Testis (tissue), 3 donors: ENCODE results near the gene ASB3. TPM values are rescaled to one million over a fixed set of nuclear protein-coding genes. Genes with fewer than 3 reads are reported as not detected.

ENCODE experiments used
- DNase-seq: peaks from one replicate; pipeline ENCODE4 v3.0.0-alpha.2; 2019
- H3K27ac ChIP-seq, 2 donors: fragments of 200-600 bp; sonication (generic); one replicate each; pipeline ENCODE4 v1.5.1; 2019
- H3K27me3 ChIP-seq: fragments of 200-600 bp; sonication (generic); one replicate; pipeline ENCODE4 v1.5.1; 2019
- H3K36me3 ChIP-seq: fragments of 200-600 bp; sonication (generic); one replicate; pipeline ENCODE4 v1.5.1; 2017; ENCODE audit warnings: low read depth; ENCODE audit errors: missing control alignments
- H3K4me1 ChIP-seq: fragments of 200-600 bp; sonication (generic); one replicate; pipeline ENCODE4 v1.5.1; 2019
- H3K4me3 ChIP-seq, 2 donors: fragments of 200-600 bp; sonication (generic); one replicate each; pipeline ENCODE4 v1.5.1; 2017 to 2019
- H3K9me3 ChIP-seq: fragments of 200-600 bp; sonication (generic); one replicate; pipeline ENCODE4 v1.5.1; 2017
- CTCF ChIP-seq, 3 experiments: fragments of 450-650 bp in 2 of 3; fragments of 200-600 bp in 1 of 3; sonication (generic) in 1 of 3; IDR thresholded peaks; one replicate each; pipeline ENCODE4 v1.5.1; 2016 to 2019; ENCODE audit warnings: antibody characterized with exemption in 3 of 3, mild to moderate bottlenecking in 2 of 3, moderate library complexity in 1 of 3
- POLR2A ChIP-seq: fragments of 450-650 bp; IDR thresholded peaks from one replicate; pipeline ENCODE4 v1.6.1; 2017; ENCODE audit warnings: antibody characterized with exemption, mild to moderate bottlenecking, moderate library complexity
- WGBS, 2 donors: methylation state at CpG; one replicate each; pipeline ENCODE4 v1.1.5; 2018; 5-methylcytosine and 5-hydroxymethylcytosine counted together
- intact Hi-C: fragments of 100-400 bp; cut with DNase I; formaldehyde crosslinking; loops from one replicate; pipeline ENCODE4 v1.15.1; 2023; ENCODE audit warnings: low total_unique reads
- polyA plus RNA-seq: library from polyadenylated mRNA; stranded (reverse); fragments of 350-450 nt; fragmentation: Illumina TruSeq; extraction: RNeasy Lipid Tissue Mini Kit (QIAGEN cat#74804); gene quantifications from one replicate; pipeline ENCODE4 v1.2.3, GENCODE V29; 2014; ENCODE audit warnings: low read depth, low replicate concordance; ENCODE audit not compliant: insufficient read depth
- total RNA-seq, 2 donors: library from RNA; depleted of rRNA; stranded (reverse); fragments of >200 nt; gene quantifications; one replicate each; pipeline ENCODE4 v1.2.3, GENCODE V29; 2016

The ASB3 gene
- total and polyA plus RNA-seq, 3 donors from 2014 or later: 26.9 to 31.8 (median 29.0) TPM

- Histone ChIP-seq H3K27ac (no peak overlapping the region), H3K4me1 (peaks cover 7% of the 10 kb centered on the region), H3K9me3 (no peaks in the 10 kb centered on the region), H3K36me3 (no peaks in the 10 kb centered on the region), H3K27me3 (no peaks in the 10 kb centered on the region), H3K4me3 (no peak overlapping the region)
- no peak for DNase-seq
- TF ChIP-seq CTCF (IDR thresholded peaks at IDR 0.05): no peak
- no peak for TF ChIP-seq POLR2A
- 86 to 89% methylated on average over 4 of the region's 4 CpGs for WGBS, 2 donors
- intact Hi-C loops: no loop called here
Measured at GRCh38 chr2:53780056-53780455, 6.7 kb downstream of the ASB3 start.

- DNase-seq: no peak
- no peak for TF ChIP-seq POLR2A
- TF ChIP-seq CTCF (IDR thresholded peaks at IDR 0.05): no peak
- Histone ChIP-seq H3K4me3 (no peak overlapping the region), H3K27me3 (no peaks in the 10 kb centered on the region), H3K36me3 (no peaks in the 10 kb centered on the region), H3K27ac (no peak overlapping the region), H3K9me3 (no peaks in the 10 kb centered on the region), H3K4me1 (no peaks in the 10 kb centered on the region)
- intact Hi-C loops: no loop called here
- 84 to 91% methylated on average over 5 of the region's 5 CpGs for whole genome bisulfite sequencing, 2 donors
Measured at GRCh38 chr2:53778536-53779162, 8.1 kb downstream of the ASB3 start.

DNA sequence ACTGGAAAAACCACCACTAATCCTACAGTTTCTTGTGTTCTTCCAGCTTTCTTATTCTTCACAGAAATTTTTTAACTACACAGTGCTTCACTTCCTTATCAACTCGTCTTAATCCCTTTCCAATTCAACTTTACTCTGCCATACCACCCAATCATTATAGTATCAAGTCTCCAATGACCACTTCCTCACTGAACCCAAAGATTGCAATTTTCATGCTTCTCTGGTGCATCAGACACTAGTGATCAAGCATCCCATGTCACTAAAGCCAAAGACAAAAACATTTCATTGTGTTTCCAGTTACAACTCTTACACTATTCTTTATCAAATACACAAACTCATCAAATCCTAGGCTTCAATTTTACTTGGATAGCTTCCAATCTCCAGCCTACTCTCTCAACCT is 9.6 kb downstream of the ASB3 start:
- intact Hi-C loops: no loop called here
- no peaks in the 10 kb centered on the region for H3K4me1 ChIP-seq
- 33 to 74% methylated on average over 1 of the region's 1 CpG for WGBS, 2 donors
- no peak overlapping the region for H3K4me3 ChIP-seq
- no peaks in the 10 kb centered on the region for H3K9me3 ChIP-seq
- no peaks in the 10 kb centered on the region for H3K36me3 ChIP-seq
- TF ChIP-seq POLR2A (no peak), CTCF (IDR thresholded peaks at IDR 0.05) (no peak)
- H3K27me3 ChIP-seq: no peaks in the 10 kb centered on the region
- H3K27ac ChIP-seq: no peak overlapping the region
- DNase-seq: no peak

GRCh38 chr2:53770264-53770663 is 16.5 kb downstream of the ASB3 start:
- Histone ChIP-seq H3K4me3 (no peak overlapping the region), H3K36me3 (no peaks in the 10 kb centered on the region), H3K4me1 (peaks cover 5% of the 10 kb centered on the region), H3K27me3 (no peaks in the 10 kb centered on the region), H3K9me3 (no peaks in the 10 kb centered on the region), H3K27ac (no peak overlapping the region)
- intact Hi-C loops: no loop called here
- no peak for TF ChIP-seq CTCF (IDR thresholded peaks at IDR 0.05)
- no peak for TF ChIP-seq POLR2A
- WGBS, 2 donors: 87 to 91% methylated on average over 4 of the region's 4 CpGs
- DNase-seq: no peak

DNA sequence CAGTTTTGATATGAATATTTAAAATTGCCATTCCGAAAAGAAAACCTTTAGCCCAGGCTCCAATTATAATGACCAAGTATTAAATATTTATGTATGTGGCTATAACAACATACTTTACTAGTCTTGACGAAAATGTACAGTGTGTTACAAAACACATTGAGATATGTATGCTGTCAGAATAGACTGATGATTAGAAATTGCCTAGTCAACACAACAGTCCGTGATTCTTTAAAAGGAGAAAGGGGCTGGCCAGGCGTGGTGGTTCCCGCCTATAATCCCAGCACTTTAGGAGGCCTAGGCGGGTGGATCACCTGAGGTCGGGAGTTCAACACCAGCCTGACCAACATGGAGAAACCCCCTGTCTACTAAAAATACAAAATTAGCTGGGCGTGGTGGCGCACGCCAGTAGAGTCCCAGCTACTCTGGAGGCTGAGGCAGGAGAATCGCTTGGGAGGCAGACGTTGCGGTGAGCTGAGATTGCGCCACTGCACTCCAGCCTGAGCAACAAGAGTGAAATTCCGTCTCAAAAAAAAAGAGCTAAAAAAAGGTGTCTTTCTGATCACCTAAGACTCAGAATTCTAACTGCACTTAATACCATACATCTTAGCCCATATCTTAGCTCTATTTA is 17.3 kb downstream of the ASB3 start:
- DNase-seq: no peak
- Histone ChIP-seq H3K27me3 (no peaks in the 10 kb centered on the region), H3K36me3 (no peaks in the 10 kb centered on the region), H3K4me3 (no peak overlapping the region), H3K9me3 (no peaks in the 10 kb centered on the region), H3K27ac (no peak overlapping the region), H3K4me1 (peaks cover 5% of the 10 kb centered on the region)
- no peak for TF ChIP-seq POLR2A
- TF ChIP-seq CTCF (IDR thresholded peaks at IDR 0.05): no peak
- 88 to 90% methylated on average over 13 to 15 of the region's 15 CpGs for WGBS, 2 donors
- intact Hi-C loops: no loop called here
